ENCODE results near the gene PEX13. TPM values are rescaled to one million over a fixed set of nuclear protein-coding genes. Genes with fewer than 3 reads are reported as not detected.

Gene PEX13
- total RNA-seq (2022; extraction: Qiagen RNA extraction; ENCODE audit: low read depth) = 12.7 to 16.0 TPM (median 15.4 TPM) in 5 replicates

DNA sequence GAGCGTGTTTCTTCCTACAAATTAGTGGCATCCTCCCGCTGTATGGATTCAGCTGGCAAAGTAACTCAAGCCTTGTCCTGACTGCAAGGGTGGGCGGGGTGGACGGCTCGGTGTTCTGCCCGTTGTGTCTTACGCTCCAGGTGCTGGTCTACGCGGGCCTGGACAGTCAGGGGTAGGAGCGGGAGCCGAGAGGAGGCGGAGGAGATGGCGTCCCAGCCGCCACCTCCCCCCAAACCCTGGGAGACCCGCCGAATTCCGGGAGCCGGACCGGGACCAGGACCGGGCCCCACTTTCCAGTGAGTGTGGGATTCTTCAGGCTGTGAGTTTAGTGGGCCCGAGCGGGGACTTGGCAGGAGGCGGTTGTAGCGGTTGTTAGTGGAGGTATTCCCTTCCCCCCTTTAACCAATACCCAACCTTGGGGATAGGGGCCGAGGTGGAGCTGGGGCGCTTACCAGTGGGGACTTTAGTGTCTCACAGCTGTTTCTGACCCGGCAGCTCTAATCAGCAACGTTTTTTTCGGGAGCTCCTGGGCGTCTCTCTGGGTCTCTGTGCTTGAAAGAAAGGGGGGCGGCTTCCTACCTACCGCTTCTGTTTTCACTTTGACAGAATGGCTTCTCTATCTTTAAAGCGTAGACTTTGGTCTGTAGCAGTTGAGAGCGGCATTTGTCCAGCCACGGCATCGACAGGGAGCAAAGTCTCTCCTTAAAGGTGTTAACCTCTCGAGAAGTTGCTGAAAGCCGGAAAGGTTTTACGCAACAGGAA lies at the start of gene PEX13, which contains the start of gene PUS10:
PEX13 (plus strand) TSS at position 165 of the 762 bp plus-strand sequence; CDS start at position 205, 40 bp downstream.
PUS10 (minus strand) TSS at position 700 of the 762 bp plus-strand sequence. CDS start 6,365 bp downstream, outside the sequence.

DNA sequence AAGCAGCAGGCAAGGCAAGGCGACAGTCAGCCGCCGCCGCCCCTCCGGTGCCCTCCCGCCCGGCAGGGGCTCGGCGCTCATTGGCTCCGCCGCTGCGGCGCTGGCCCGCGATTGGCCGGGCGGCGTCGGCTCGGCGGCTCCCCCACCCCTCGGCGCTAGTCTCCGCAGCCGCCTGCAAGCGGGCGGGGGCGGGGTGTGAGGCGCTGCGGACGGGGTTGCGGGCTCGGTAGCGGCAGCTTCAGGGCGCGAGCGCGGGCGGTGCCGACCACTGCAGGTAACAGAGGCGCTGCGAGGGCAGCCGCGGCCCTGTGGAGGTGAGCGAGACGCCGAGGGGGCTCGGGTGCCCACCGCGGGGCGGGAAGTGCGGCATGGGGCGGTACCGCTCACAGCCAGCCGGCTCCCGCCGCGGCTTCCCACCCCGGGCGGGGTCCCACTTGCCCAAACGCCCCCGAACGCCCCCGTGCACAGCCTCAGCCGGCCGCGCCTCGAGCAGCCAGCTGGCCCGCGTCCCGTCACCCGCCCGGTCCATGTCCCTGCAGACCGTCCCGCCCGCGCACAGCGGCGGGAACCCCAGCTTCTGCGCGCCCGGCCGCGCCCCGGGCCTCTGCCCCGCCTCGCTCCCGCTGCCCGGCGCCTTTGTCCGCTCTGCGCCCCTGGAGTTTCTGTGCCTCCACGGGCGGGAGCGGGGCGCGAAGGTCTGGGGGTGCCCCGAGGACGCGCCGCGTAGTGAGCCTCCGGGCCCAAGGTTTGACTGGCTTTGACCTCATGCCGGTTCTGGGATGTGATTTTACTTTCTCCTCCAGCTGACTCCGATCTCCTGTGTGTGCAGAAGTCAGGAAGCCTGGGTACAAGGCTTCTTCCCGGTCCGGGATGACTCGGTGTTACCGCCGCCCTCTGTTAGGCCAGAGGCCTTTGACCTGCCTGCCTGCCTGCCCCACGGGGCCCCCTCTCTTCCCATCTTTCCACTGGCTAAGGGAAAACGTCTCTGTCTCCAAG lies 48.5 kb downstream of the PEX13 start, which contains the start of gene SANBR:
SANBR (plus strand) TSS at position 158 of the 996 bp plus-strand sequence. CDS start 4,480 bp downstream, outside the sequence.

Other genes with a start within 250 kb of the PEX13 start
- gene REL, start 136.1 kb upstream of the PEX13 start, total RNA-seq (2022; extraction: Qiagen RNA extraction; ENCODE audit: low read depth) = 1.7 to 3.3 TPM (median 2.5 TPM) in 5 replicates
- gene PUS10, start 535 bp downstream of the PEX13 start, total RNA-seq (2022; extraction: Qiagen RNA extraction; ENCODE audit: low read depth) = 2.2 to 3.8 TPM (median 2.7 TPM) in 5 replicates
- gene SANBR, start 48.2 kb downstream of the PEX13 start, total RNA-seq (2022; extraction: Qiagen RNA extraction; ENCODE audit: low read depth) = 11.1 to 14.0 TPM (median 12.4 TPM) in 5 replicates
- gene C2orf74, start 144.5 kb downstream of the PEX13 start, total RNA-seq (2022; extraction: Qiagen RNA extraction; ENCODE audit: low read depth) = 16.0 to 19.5 TPM (median 16.4 TPM) in 5 replicates